PFSK-1 (cell line): Measurements from ENCODE around the gene ISG20.

ENCODE experiments used
- FOXP2 ChIP-seq: optimal IDR thresholded peaks from 2 replicates; pipeline ENCODE3; 2011; ENCODE audit warnings: borderline replicate concordance, control low read depth, inconsistent platforms; ENCODE audit not compliant: insufficient read depth; ENCODE audit errors: extremely low read length, extremely low read depth
- POLR2AphosphoS5 ChIP-seq: IDR thresholded peaks from 2 replicates; pipeline ENCODE4 v1.6.1; 2012; ENCODE audit warnings: low read depth, mild to moderate bottlenecking, control low read depth, low read length, moderate library complexity
- SIN3A ChIP-seq: IDR thresholded peaks from 2 replicates; pipeline ENCODE4 v1.6.1; 2012; ENCODE audit warnings: mild to moderate bottlenecking, low read length, moderate library complexity, borderline replicate concordance; ENCODE audit not compliant: insufficient read depth
- TAF1 ChIP-seq: IDR thresholded peaks from 2 replicates; pipeline ENCODE4 v1.6.1; 2012; ENCODE audit warnings: low read length, control low read depth, borderline replicate concordance; ENCODE audit not compliant: insufficient read depth
- TF ChIP-seq, protein P1 (sequence below), 2 experiments: IDR thresholded peaks; 2 replicates each; pipeline versions ENCODE4 v1.6.1 to v1.8.0; 2011 to 2012; ENCODE audit warnings: low read depth in 2 of 2, low read length in 2 of 2, control low read depth in 1 of 2, inconsistent platforms in 1 of 2, mild to moderate bottlenecking in 1 of 2, moderate library complexity in 1 of 2; ENCODE audit not compliant: insufficient read depth in 1 of 2

Gene ISG20

GRCh38 chr15:88620995-88621772, 17.6 kb upstream of the ISG20 start, which contains the start of gene AEN:
Gene AEN (plus strand): TSS chr15:88621340. CDS start chr15:88626210, 4,870 bp downstream.
- peak; percentile 38; the same call in 1 of the 2 replicates for TF ChIP-seq POLR2AphosphoS5
- TF ChIP-seq, protein P1, sequence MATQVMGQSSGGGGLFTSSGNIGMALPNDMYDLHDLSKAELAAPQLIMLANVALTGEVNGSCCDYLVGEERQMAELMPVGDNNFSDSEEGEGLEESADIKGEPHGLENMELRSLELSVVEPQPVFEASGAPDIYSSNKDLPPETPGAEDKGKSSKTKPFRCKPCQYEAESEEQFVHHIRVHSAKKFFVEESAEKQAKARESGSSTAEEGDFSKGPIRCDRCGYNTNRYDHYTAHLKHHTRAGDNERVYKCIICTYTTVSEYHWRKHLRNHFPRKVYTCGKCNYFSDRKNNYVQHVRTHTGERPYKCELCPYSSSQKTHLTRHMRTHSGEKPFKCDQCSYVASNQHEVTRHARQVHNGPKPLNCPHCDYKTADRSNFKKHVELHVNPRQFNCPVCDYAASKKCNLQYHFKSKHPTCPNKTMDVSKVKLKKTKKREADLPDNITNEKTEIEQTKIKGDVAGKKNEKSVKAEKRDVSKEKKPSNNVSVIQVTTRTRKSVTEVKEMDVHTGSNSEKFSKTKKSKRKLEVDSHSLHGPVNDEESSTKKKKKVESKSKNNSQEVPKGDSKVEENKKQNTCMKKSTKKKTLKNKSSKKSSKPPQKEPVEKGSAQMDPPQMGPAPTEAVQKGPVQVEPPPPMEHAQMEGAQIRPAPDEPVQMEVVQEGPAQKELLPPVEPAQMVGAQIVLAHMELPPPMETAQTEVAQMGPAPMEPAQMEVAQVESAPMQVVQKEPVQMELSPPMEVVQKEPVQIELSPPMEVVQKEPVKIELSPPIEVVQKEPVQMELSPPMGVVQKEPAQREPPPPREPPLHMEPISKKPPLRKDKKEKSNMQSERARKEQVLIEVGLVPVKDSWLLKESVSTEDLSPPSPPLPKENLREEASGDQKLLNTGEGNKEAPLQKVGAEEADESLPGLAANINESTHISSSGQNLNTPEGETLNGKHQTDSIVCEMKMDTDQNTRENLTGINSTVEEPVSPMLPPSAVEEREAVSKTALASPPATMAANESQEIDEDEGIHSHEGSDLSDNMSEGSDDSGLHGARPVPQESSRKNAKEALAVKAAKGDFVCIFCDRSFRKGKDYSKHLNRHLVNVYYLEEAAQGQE (IDR thresholded peaks at IDR 0.05; ENCODE audit: insufficient read depth in 1 of 2, low read depth in 2 of 2, low read length in 2 of 2) = no peak
- TF ChIP-seq FOXP2 = peak; percentile 59

DNA sequence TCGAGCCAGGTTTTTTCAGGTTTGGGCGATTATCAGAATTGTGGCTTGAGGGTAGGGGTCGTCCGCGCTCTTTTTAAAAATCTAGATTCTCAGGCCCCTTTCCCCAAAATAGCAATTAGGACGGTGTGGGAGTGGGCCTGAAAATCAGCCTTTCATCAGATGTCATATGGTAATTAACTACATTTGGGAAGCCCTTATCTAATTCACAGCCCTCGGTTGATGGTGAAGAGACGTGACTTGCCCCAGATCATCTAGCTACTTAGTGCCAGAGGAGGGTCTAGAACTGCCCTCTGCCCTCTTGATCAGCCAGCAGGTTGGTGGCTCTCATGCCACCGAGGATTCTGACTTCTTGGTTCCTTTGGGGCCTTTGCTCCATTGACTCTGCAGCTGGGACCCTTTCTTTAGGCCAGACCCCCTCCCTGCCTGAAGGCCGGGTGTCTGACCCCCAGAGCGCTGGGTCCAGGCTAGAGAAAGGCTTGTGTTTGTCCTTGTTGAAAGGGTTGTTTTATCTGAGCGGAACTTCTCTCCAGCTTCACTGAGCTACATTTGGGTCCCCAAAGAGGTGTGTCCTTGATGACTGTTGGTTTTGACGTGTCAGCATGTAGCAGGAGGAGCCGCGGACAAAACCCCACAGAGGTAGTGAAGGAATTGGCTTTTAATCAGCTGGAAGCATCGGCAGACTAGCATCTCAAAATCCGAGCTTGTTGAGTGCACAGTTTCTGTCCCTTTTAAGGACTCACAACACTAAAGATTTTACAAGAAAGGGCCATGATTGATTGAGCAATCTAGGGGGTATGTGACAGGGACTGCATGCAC, 16.8 kb upstream of the ISG20 start:
- TF ChIP-seq, protein P1 (IDR thresholded peaks at IDR 0.05; ENCODE audit: insufficient read depth in 1 of 2, low read depth in 2 of 2, low read length in 2 of 2) = no peak
- no peak for TF ChIP-seq TAF1
- TF ChIP-seq POLR2AphosphoS5 = no peak
- no peak for TF ChIP-seq FOXP2
- TF ChIP-seq SIN3A = no peak

GRCh38 chr15:88622605-88622975, 16.2 kb upstream of the ISG20 start:
- no peak for TF ChIP-seq FOXP2
- TF ChIP-seq, protein P1 (IDR thresholded peaks at IDR 0.05; ENCODE audit: insufficient read depth in 1 of 2, low read depth in 2 of 2, low read length in 2 of 2) = no peak
- TF ChIP-seq POLR2AphosphoS5 = no peak
- TF ChIP-seq TAF1 = no peak
- TF ChIP-seq SIN3A = no peak

DNA sequence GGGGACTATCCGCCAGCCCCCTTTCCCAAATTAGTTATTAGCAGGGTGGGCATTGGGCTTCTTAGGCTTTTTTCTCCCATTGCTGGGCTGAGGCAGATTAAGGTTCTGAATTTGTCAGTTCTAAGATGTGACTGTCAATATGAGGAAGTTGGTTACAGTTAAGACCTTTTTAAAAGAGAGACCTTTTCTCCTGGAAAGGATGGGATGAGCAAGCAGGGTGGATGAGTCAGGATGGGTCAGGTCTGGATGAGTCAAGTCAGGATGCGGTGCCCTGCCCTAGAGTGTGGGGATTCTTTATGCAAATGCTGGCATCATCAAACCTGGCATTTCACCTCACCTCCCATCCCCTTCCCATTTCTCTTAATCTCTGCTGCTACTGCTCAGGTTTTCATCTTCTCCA, 15.8 kb upstream of the ISG20 start:
- TF ChIP-seq SIN3A (no peak), POLR2AphosphoS5 (no peak), FOXP2 (no peak), TAF1 (no peak)
- TF ChIP-seq, protein P1 (IDR thresholded peaks at IDR 0.05; ENCODE audit: insufficient read depth in 1 of 2, low read depth in 2 of 2, low read length in 2 of 2) = no peak
